Activated T-cell treated with anti-CD3 and anti-CD28 coated beads, Interleukin-2, amount 50 U/mL, for 4 hours (primary cell): ENCODE results near the gene DCBLD2. TPM values are rescaled to one million over a fixed set of nuclear protein-coding genes. Genes with fewer than 3 reads are reported as not detected.

Source experiments
- ATAC-seq, 2 donors: fragments of 200-7000 bp; cut with Tn5 transposase; one replicate each; pipeline ENCODE4 v1.10.0; 2021
- DNase-seq: peaks from one replicate; pipeline ENCODE4 v3.0.0-alpha.2; 2020
- H3K27me3 Mint-ChIP-seq: one replicate; pipeline ENCODE4 v1.8.0; 2021; ENCODE audit warnings: low read depth, mixed read lengths
- H3K36me3 Mint-ChIP-seq: one replicate; pipeline ENCODE4 v1.8.0; 2022; ENCODE audit warnings: mixed read lengths; ENCODE audit not compliant: insufficient read depth
- H3K4me1 Mint-ChIP-seq: one replicate; pipeline ENCODE4 v1.8.0; 2021; ENCODE audit warnings: low read depth, mixed read lengths
- H3K4me3 Mint-ChIP-seq: one replicate; pipeline ENCODE4 v1.8.0; 2021; ENCODE audit warnings: mild to moderate bottlenecking, moderate library complexity, mixed read lengths
- H3K9me3 Mint-ChIP-seq: one replicate; pipeline ENCODE4 v1.8.0; 2021; ENCODE audit warnings: mixed read lengths
- total RNA-seq, 3 donors: library from RNA; stranded (reverse); gene quantifications; one replicate each; pipeline ENCODE4 v1.2.1, GENCODE V29; 2021

The DCBLD2 gene
- total RNA-seq, 3 donors from 2014 or later = 2.2 to 2.3 (median 2.2) TPM

DNA sequence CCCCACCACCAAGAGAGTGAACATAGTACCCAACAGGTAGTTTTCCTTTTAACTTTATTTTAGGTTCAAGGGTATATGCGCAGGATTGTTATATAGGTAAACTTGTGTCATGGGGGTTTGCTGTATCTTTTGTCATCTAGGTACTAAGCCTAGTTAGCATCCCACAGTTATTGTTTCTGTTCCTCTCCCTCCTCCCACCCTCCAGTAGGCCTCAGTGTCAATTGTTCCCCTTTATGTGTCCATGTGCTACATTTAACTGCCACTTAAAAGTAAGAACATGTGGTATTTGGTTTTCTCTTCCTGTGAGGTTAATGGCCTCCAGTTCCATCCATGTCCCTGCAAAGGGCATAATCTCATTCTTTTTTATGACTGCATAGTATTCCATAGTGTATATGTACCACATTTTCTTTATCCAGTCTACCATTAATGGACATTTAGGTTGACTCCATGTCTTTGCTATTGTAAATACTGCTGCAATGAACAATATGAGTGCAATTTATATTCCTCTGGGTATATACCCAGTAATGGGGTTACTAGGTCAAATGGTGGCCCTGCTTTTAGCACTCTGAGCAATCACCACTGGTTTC, 72.2 kb downstream of the DCBLD2 start:
- ATAC-seq (no peak), DNase-seq (no peak)
- Mint-ChIP-seq H3K9me3 (peaks cover 13% of the 10 kb centered on the region), H3K4me1 (no peaks in the 10 kb centered on the region), H3K36me3 (no peaks in the 10 kb centered on the region), H3K27me3 (no peaks in the 10 kb centered on the region), H3K4me3 (no peak overlapping the region)

DNA sequence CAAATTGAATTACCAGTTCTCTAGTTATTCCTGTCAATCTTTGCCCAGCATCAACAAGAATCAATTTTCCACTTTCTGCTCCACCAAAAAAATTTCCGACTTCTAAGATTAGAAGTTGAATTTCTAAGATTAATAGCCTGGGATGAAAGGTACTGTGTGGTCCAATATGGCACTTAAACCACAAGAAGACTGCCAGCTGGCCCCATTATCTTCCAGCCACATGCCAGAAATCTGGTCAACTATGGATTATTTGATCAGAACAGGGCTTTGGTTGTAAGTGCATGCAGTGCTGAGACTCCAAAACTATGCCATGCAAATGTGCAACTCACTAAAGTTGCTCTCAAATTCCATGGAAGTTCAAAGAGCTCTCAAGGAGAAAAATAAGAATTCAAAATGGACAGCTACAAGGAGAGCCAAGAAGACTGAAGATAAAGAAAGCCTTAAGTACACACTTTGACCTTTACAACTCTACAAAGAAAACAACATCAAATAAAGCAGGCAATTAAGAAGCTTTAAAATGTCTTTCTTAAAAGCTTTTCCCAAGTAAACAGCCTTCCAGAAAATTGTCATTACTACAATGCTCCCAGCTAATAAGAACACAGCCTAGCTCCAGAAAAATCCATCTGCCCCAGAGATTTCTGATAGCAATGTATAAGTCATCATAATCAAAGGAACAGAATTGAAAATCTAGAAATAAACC, 74.1 kb downstream of the DCBLD2 start:
- DNase-seq (no peak), ATAC-seq (no peak)
- Mint-ChIP-seq H3K9me3 (peaks cover 13% of the 10 kb centered on the region), H3K36me3 (no peaks in the 10 kb centered on the region), H3K4me3 (no peak overlapping the region), H3K4me1 (no peaks in the 10 kb centered on the region), H3K27me3 (no peaks in the 10 kb centered on the region)

DNA sequence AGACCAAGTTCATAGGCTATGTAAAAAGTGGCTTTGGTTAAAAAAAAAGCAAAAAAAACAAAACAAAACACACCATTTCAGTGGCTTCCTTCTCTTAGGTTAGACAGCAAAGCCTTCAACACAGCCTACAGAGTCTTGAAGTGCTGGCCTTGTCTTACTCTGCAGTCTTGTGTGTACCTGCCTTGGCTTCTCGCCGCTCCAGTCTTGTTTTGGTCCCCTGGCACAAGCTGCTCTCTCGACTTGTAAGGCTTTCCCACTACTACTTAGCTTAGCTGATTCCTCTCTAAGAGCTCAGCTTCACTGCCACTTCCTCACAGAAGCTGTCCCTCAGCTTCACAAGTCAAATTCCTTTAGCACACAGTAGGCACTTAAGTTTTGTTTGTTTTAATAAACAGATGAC, 75.4 kb downstream of the DCBLD2 start:
- Mint-ChIP-seq H3K27me3 (no peaks in the 10 kb centered on the region), H3K9me3 (peaks cover 7% of the 10 kb centered on the region), H3K4me1 (no peaks in the 10 kb centered on the region), H3K36me3 (no peaks in the 10 kb centered on the region), H3K4me3 (no peak overlapping the region)
- ATAC-seq (no peak), DNase-seq (no peak)

DNA sequence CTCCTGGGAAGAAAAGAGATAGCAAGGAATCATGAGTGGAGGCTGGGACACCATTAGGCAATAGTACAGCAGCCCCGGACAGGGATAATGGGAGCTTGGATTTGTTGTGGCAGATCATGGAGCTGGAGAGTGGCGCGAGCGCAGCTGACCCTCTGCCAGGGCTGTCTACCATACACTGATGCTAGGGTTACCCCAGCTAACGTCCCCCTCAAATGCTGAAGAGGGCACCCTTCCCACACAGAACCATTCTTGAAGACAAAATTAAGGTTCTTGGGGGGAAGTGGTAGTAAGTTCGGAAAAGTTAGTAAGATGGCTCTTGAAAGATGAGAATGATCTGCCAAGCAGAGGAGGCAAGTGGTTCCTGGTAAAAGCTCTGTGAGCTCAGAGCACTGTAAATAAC, 77.2 kb downstream of the DCBLD2 start:
- Mint-ChIP-seq H3K4me3 (no peak overlapping the region), H3K4me1 (no peaks in the 10 kb centered on the region), H3K9me3 (peaks cover 3% of the 10 kb centered on the region), H3K27me3 (no peaks in the 10 kb centered on the region), H3K36me3 (no peaks in the 10 kb centered on the region)
- DNase-seq (no peak), ATAC-seq (no peak)

DNA sequence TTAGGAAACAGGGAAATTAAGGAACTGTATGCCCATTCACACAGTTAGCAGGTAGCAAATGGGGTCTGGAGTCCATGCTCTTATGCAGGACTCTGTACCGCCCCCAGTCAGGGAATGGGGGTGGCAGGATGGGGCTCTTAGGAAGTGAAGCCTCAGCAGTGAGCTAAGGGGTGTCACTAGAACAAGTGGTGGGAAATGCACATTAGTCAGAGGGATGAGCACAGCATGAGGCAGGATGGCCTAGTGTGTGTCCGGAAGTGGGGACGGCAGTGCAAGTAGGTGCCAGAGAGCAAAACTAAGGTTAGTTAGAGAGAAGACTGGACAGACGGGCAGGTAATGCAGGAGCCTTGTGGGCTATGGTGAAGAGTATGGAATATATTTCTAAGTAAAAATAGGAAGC, 77.7 kb downstream of the DCBLD2 start:
- DNase-seq = no peak
- Mint-ChIP-seq H3K27me3 (no peaks in the 10 kb centered on the region), H3K9me3 (peaks cover 2% of the 10 kb centered on the region), H3K4me3 (no peak overlapping the region), H3K4me1 (no peaks in the 10 kb centered on the region), H3K36me3 (no peaks in the 10 kb centered on the region)
- ATAC-seq = no peak

DNA sequence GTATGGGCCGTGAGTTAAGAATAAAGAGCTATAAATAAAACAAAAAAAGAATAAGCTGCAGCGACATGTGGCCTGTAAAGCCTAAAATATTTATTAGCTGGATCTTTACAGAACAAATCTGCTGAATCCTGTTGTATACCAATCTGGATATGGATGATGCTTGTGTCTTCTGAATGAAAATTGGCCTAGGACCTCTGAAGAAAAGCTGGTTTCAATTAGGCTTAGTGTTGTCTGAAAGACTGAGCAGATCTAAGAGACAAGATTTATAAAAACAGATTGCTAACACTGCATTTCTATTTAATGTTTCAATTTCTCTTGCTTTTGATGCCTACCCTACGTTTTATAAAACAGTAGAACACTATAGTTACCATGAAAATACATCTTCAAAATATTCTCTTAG, 80.4 kb downstream of the DCBLD2 start:
- Mint-ChIP-seq H3K9me3 (no peaks in the 10 kb centered on the region), H3K4me1 (no peaks in the 10 kb centered on the region), H3K36me3 (no peaks in the 10 kb centered on the region), H3K27me3 (no peaks in the 10 kb centered on the region), H3K4me3 (no peak overlapping the region)
- no peak for ATAC-seq
- no peak for DNase-seq

DNA sequence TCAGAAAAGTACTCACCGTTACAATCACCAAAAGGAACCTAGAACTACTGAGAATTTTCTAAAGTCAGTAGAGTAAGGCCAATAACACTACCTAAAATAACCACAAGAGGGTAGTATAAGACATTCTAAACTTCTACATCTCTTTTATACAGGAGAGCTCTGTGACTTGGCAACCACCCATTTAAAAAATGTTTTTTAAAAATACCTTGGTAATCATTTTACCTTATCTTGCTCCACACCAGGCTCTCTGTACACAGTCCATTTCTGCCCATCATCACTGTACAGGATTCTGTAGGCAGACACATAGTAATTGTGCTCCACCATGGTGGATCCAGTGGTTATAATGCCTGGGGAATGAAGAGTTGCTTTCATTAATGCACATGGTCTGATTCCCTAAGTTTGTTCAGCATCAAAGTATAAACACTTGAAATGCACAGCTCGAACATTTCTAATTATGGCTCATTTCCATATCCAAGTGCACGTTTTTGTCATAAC, 83.9 kb downstream of the DCBLD2 start:
- Mint-ChIP-seq H3K27me3 (no peaks in the 10 kb centered on the region), H3K4me3 (no peak overlapping the region), H3K4me1 (no peaks in the 10 kb centered on the region), H3K9me3 (no peaks in the 10 kb centered on the region), H3K36me3 (no peaks in the 10 kb centered on the region)
- DNase-seq (no peak), ATAC-seq (peak; percentile 48 to 73)

DNA sequence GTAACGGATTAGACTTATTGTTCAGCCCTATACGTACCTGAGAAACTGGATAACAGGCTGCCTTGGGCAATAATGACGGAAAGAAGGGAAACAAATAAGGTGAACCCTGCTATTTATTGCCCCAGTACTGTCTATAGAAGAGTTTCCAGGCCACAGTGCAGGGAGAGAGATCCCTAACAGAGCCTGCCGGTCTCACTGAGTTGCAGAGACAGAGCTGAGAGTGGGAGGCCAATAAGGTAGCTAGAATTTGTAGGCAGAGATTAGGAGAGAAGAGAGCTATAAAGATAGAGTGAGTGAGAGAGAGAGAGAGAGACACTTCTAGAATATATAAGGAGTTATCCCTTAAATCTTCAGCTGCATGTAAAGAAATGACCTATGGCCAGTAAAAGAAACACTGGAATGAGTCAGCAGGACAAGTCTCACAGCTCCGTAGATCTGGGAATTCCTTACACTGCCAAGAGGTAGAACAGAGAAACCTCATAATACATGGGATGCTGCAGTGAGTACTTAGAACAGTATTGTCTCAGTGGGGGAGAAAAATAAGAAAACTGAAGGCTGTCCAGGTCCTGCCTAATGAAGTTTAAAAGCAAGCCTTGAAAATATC, 86.6 kb downstream of the DCBLD2 start:
- DNase-seq (no peak), ATAC-seq (no peak)
- Mint-ChIP-seq H3K4me1 (no peaks in the 10 kb centered on the region), H3K27me3 (no peaks in the 10 kb centered on the region), H3K9me3 (no peaks in the 10 kb centered on the region), H3K4me3 (no peak overlapping the region), H3K36me3 (no peaks in the 10 kb centered on the region)

DNA sequence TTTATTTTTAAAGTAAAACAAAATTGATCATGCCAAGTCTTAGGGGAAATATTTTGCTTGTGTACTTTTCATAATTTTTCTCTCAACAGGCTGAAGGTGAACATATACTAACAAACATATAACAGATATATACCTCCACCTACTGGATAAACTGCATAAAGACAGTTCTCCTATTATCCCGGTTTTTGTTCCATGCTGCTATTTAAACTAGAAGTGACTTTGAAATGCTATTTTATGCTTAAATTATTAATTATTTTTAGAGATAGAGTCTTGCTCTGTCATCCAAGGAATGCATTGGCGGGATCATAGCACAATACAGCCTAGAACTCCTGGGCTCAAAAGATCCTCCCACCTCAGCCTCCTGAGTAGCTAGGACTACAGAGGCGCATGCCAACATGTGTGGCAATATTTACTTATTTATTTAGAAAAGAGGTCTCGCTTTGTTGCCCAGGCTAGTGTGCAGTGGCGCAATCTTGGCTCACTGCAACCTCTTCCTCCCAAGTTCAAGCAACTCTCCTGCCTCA, 88.6 kb downstream of the DCBLD2 start:
- H3K4me1 Mint-ChIP-seq = no peaks in the 10 kb centered on the region
- DNase-seq (no peak), ATAC-seq (no peak)
- H3K36me3 Mint-ChIP-seq = no peaks in the 10 kb centered on the region
- H3K9me3 Mint-ChIP-seq = no peaks in the 10 kb centered on the region
- H3K27me3 Mint-ChIP-seq = no peaks in the 10 kb centered on the region
- H3K4me3 Mint-ChIP-seq = no peak overlapping the region

DNA sequence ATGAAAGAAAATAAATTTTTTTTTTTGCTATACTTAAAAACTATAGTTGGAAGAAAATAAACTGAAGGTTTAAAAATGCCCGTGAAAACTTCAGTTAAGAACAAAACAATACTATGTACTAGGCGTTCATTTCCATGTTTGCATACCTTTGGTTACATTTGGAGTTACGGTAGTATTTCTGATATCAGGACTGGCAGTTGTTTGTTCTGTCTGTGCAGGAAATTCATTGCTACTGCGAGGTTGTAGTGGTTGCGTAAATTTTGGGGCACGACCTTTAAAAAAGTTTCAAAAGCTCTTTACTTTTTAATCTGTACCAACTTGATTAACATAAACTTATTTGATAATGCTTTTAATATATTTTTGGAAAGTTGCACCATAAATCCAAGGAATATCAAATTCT, 90.4 kb downstream of the DCBLD2 start:
- H3K4me1 Mint-ChIP-seq = no peaks in the 10 kb centered on the region
- no peaks in the 10 kb centered on the region for H3K9me3 Mint-ChIP-seq
- no peaks in the 10 kb centered on the region for H3K27me3 Mint-ChIP-seq
- no peak for ATAC-seq
- H3K4me3 Mint-ChIP-seq = no peak overlapping the region
- H3K36me3 Mint-ChIP-seq = peaks cover 3% of the 10 kb centered on the region
- DNase-seq = no peak

DNA sequence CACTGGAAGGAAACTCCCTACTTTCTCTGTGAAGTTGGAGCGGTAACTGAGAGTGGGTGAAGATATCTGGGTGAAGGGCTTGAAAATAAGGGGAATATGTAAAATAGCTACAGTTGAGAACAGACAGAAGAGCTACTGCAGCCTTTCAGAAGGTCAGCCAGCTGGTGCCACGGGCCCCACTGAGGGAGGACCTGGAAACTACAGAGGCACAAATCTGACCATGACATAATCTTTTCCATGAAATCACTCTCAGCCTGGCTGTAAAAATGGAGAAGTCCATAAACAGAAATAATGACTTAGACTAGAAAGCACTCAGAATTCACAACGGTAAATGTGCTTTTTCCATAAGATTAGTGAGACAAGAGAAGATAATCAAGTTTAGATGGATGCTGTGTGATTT, 91.9 kb downstream of the DCBLD2 start:
- H3K9me3 Mint-ChIP-seq = no peaks in the 10 kb centered on the region
- H3K4me3 Mint-ChIP-seq = no peak overlapping the region
- ATAC-seq = no peak
- no peaks in the 10 kb centered on the region for H3K4me1 Mint-ChIP-seq
- DNase-seq = no peak
- H3K27me3 Mint-ChIP-seq = no peaks in the 10 kb centered on the region
- H3K36me3 Mint-ChIP-seq = peaks cover 5% of the 10 kb centered on the region

DNA sequence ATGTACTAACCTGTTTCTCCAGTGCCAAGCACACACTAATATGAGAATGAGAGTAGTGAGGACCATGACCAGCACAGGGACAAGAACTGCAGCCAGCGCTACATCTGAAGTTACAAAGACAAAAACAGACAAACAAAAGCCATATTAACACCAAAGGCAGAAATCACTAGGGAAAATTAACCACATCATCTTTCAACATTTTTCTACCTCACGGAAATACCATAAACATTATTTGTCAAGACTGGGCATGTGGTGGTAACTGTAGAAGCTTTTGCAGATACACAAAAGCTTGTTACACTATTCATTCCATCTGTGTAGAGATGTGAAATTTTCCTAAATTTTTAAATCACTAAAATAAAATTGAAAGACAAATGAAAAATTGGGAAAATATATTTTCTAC, 93.4 kb downstream of the DCBLD2 start:
- no peaks in the 10 kb centered on the region for H3K27me3 Mint-ChIP-seq
- DNase-seq (no peak), ATAC-seq (no peak)
- H3K36me3 Mint-ChIP-seq = peaks cover 5% of the 10 kb centered on the region
- no peak overlapping the region for H3K4me3 Mint-ChIP-seq
- H3K9me3 Mint-ChIP-seq = no peaks in the 10 kb centered on the region
- H3K4me1 Mint-ChIP-seq = no peaks in the 10 kb centered on the region

DNA sequence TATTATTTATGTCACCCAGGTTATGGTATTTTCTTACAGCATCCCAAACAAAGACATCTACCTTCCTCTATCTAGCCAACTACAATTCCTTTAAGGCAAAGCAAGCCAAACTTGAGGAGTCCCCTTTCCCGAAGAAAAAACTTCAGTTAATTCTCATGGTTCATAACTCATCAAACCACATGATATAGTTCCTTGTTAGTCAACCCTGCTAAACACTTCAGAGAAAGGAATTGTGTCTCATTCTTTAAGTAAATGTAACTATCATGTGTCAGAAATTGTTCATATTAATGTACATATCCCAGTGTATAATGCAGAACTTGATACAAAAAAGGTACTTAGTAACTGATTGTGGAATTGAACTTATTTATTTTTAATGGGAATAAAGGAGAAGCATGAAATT, 93.9 kb downstream of the DCBLD2 start:
- ATAC-seq (no peak), DNase-seq (no peak)
- H3K9me3 Mint-ChIP-seq = no peaks in the 10 kb centered on the region
- H3K36me3 Mint-ChIP-seq = peaks cover 5% of the 10 kb centered on the region
- no peaks in the 10 kb centered on the region for H3K4me1 Mint-ChIP-seq
- no peak overlapping the region for H3K4me3 Mint-ChIP-seq
- no peaks in the 10 kb centered on the region for H3K27me3 Mint-ChIP-seq

DNA sequence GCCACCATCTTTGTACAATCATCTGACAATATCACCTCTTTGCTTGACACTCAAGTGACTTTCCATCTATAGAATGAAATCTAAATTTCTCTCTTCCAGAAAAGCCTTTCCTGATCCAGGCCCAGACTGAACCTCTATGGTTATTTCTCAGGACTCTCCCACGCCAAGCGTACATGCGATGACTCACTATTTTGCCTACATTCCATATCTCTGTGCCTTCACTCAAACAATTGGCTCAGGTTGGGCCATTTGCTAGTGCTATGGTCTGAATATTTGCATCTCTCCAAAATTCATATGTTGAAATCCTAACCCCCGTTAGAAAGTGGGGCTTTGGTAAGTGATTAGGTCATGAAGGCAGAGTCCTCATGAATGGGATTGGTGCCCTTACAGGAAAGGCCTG, 94.5 kb downstream of the DCBLD2 start:
- Mint-ChIP-seq H3K36me3 (peaks cover 5% of the 10 kb centered on the region), H3K4me1 (no peaks in the 10 kb centered on the region), H3K27me3 (no peaks in the 10 kb centered on the region), H3K4me3 (no peak overlapping the region), H3K9me3 (no peaks in the 10 kb centered on the region)
- DNase-seq (no peak), ATAC-seq (no peak)

DNA sequence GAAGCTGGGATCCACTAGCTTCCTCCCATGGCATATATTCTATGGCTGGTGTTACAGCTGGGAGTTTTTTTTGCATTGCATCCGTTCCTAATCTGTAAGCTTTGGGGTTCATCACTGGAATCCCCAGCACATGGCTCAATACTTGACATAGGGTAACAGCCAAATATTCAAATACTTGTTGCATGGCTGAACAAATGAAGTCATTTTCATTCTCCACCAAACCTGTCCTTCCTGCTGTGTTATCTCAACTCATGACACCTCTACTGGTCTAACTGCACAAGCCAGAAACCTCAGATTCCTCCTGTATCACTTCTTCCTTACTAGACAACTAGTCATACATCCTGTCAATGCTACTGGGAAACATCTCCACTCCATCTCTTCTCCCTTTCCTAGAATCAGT, 95.0 kb downstream of the DCBLD2 start:
- H3K4me3 Mint-ChIP-seq = no peak overlapping the region
- no peaks in the 10 kb centered on the region for H3K27me3 Mint-ChIP-seq
- peaks cover 5% of the 10 kb centered on the region for H3K36me3 Mint-ChIP-seq
- DNase-seq (no peak), ATAC-seq (no peak)
- H3K9me3 Mint-ChIP-seq = no peaks in the 10 kb centered on the region
- no peaks in the 10 kb centered on the region for H3K4me1 Mint-ChIP-seq
